HEK293 (cell line): ENCODE data around the gene PRUNE1.

Source experiments
- BCL11B ChIP-seq: fragments of 450-650 bp; formaldehyde crosslinking; IDR thresholded peaks from 2 replicates; pipeline ENCODE4 v1.5.1; 2016; ENCODE audit warnings: low read depth, missing biosample characterization, missing genetic modification characterization
- CTCF ChIP-seq: fragments of 450-650 bp; formaldehyde crosslinking; IDR thresholded peaks from 2 replicates; pipeline ENCODE4 v1.5.1; 2016; ENCODE audit warnings: missing biosample characterization, missing genetic modification characterization
- HOXA7 ChIP-seq: sonication (generic); formaldehyde crosslinking; IDR thresholded peaks from 2 replicates; pipeline ENCODE4 v1.8.1; 2022; ENCODE audit warnings: missing genetic modification reagents, borderline replicate concordance
- IKZF3 ChIP-seq: fragments of 450-650 bp; IDR thresholded peaks from 2 replicates; pipeline ENCODE4 v1.5.0; 2018; ENCODE audit warnings: missing biosample characterization, mild to moderate bottlenecking, missing genetic modification characterization, moderate library complexity
- MYNN ChIP-seq: fragments of 450-650 bp; formaldehyde crosslinking; IDR thresholded peaks from 2 replicates; pipeline ENCODE4 v1.5.1; 2016; ENCODE audit warnings: missing biosample characterization, missing genetic modification characterization, borderline replicate concordance
- TCF7L2 ChIP-seq: IDR thresholded peaks from 2 replicates; pipeline ENCODE4 v1.6.1; 2011; ENCODE audit warnings: low read depth, mild to moderate bottlenecking, inconsistent platforms, low read length, moderate library complexity, borderline replicate concordance
- YY2 ChIP-seq: fragments of 450-650 bp; formaldehyde crosslinking; IDR thresholded peaks from 2 replicates; pipeline ENCODE4 v1.5.1; 2016; ENCODE audit warnings: missing biosample characterization, missing genetic modification characterization
- ZBTB26 ChIP-seq: fragments of 450-650 bp; formaldehyde crosslinking; optimal IDR thresholded peaks from 2 replicates; pipeline ENCODE3; 2016; ENCODE audit warnings: missing biosample characterization, mild to moderate bottlenecking, missing genetic modification characterization
- ZNF174 ChIP-seq: fragments of 450-650 bp; formaldehyde crosslinking; IDR thresholded peaks from 2 replicates; pipeline ENCODE4 v1.5.0; 2017; ENCODE audit warnings: missing biosample characterization, mild to moderate bottlenecking, missing genetic modification characterization
- ZNF19 ChIP-seq: fragments of 450-650 bp; formaldehyde crosslinking; IDR thresholded peaks from 2 replicates; pipeline ENCODE4; 2016; ENCODE audit warnings: missing biosample characterization, missing genetic modification characterization, low read depth
- ZNF274 ChIP-seq, 2 experiments: fragments of 200-500 bp in 1 of 2; fragments of 450-650 bp in 1 of 2; sonication (Bioruptor generic) in 1 of 2; formaldehyde crosslinking in 1 of 2; IDR thresholded peaks; 2 replicates each; pipeline versions ENCODE4 v1.5.1 to v1.6.1; 2014 to 2016; ENCODE audit warnings: borderline replicate concordance in 1 of 2, inconsistent platforms in 1 of 2, low read length in 1 of 2, missing biosample characterization in 1 of 2, missing genetic modification characterization in 1 of 2
- ZNF324 ChIP-seq: fragments of 450-650 bp; formaldehyde crosslinking; IDR thresholded peaks from 2 replicates; pipeline ENCODE4 v1.5.1; 2016; ENCODE audit warnings: missing biosample characterization, missing genetic modification characterization
- ZNF548 ChIP-seq: fragments of 450-650 bp; formaldehyde crosslinking; IDR thresholded peaks from 2 replicates; pipeline ENCODE4 v1.5.1; 2016; ENCODE audit warnings: missing biosample characterization, missing genetic modification characterization

- TF ChIP-seq BCL11B = no peak
- TF ChIP-seq CTCF (tag by site-specific recombination) = no peak
- no peak for TF ChIP-seq ZNF548 (tag by site-specific recombination)
- no peak for TF ChIP-seq YY2 (tag by site-specific recombination)
- no peak for TF ChIP-seq HOXA7 (CRISPR knock-in tag)
- no peak for TF ChIP-seq ZNF274 (IDR thresholded peaks at IDR 0.05; ENCODE audit: low read length)
- no peak for TF ChIP-seq ZNF274 (tag by site-specific recombination; IDR thresholded peaks at IDR 0.05; ENCODE audit: borderline replicate concordance)
- TF ChIP-seq MYNN (tag by site-specific recombination) = no peak
- no peak for TF ChIP-seq ZNF324
- no peak for TF ChIP-seq TCF7L2
- no peak for TF ChIP-seq ZNF174
- TF ChIP-seq IKZF3 (tag by site-specific recombination) = no peak
- no peak for TF ChIP-seq ZBTB26
- TF ChIP-seq ZNF19 (tag by site-specific recombination) = no peak
These were observed 28.8 kb downstream of the PRUNE1 start for GRCh38 chr1:151037032-151037431.
